ENCODE data around the gene CCR9. TPM values are rescaled to one million over a fixed set of nuclear protein-coding genes. Genes with fewer than 3 reads are reported as not detected.

The CCR9 gene
- polyA plus RNA-seq, 1 donor from 2014 or later, result not detected

DNA sequence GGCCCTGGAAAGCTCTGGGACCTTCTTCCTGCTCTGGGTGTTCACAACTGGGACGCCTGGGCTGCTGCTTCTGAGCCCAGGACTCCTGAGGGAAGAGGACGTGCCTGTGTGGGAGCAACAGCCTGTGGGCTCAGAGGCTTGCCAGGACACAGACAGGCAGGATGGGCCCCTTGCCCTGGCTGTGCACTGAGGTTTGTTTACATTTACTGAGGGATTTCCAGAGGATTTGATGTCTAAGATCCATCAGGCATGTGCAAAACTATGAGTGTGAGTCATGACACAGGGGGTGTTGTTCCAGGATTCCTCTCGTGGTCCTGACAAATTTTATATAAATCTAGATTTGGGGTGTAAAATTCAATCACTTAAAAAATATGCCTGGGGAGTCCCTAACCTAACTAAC lies 10.6 kb downstream of the CCR9 start:
- H4K20me1 ChIP-seq (ENCODE audit: insufficient read depth), result no peaks in the 10 kb centered on the region

GRCh38 chr3:45904931-45905330 lies 18.6 kb downstream of the CCR9 start:
- Histone ChIP-seq H3K9me2 (ENCODE audit: insufficient read depth, low read length) (no peaks in the 10 kb centered on the region), H3K27me3 (ENCODE audit: insufficient read depth, low read depth, low read length) (no peaks in the 10 kb centered on the region), H3F3A (ENCODE audit: insufficient read depth, low read length, poor library complexity, severe bottlenecking) (no peaks in the 10 kb centered on the region), H4K20me1 (ENCODE audit: insufficient read depth) (no peaks in the 10 kb centered on the region), H3K9ac (ENCODE audit: low read length) (no peak overlapping the region), H3K79me2 (replicated peaks; ENCODE audit: insufficient read depth, low read length) (no peaks in the 10 kb centered on the region), H3K4me3 (ENCODE audit: low read length) (no peak overlapping the region), H3K36me3 (ENCODE audit: insufficient read depth, low read length) (no peaks in the 10 kb centered on the region), H3K9me3 (ENCODE audit: low read length) (no peaks in the 10 kb centered on the region), H2AFZ (ENCODE audit: low read depth, low read length) (no peak overlapping the region), H3K27ac (ENCODE audit: low read length) (no peak overlapping the region), H3K4me2 (ENCODE audit: low read length) (no peak overlapping the region)
- TF ChIP-seq MXI1 (conservative IDR thresholded peaks at IDR 0.05; ENCODE audit: poor library complexity, severe bottlenecking) (no peak), TAF1 (IDR thresholded peaks at IDR 0.05; ENCODE audit: low read depth) (no peak), REST (IDR thresholded peaks at IDR 0.05; ENCODE audit: borderline replicate concordance) (no peak), CTCF (IDR thresholded peaks at IDR 0.05; ENCODE audit: poor library complexity, severe bottlenecking) (no peak), SMC3 (conservative IDR thresholded peaks at IDR 0.05; ENCODE audit: poor library complexity) (no peak)

More for the DNA sequence above, 10.6 kb downstream of the CCR9 start:
- H3K4me3 ChIP-seq (ENCODE audit: low read length), result no peak overlapping the region
- no peaks in the 10 kb centered on the region for H3K36me3 ChIP-seq (ENCODE audit: insufficient read depth, low read length)
- H3K9ac ChIP-seq (ENCODE audit: low read length), result no peak overlapping the region
- no peak for TF ChIP-seq CTCF (IDR thresholded peaks at IDR 0.05; ENCODE audit: poor library complexity, severe bottlenecking)
- no peak for TF ChIP-seq MXI1 (conservative IDR thresholded peaks at IDR 0.05; ENCODE audit: poor library complexity, severe bottlenecking)
- TF ChIP-seq RAD21 (conservative IDR thresholded peaks at IDR 0.05), result no peak
- no peak for TF ChIP-seq REST (IDR thresholded peaks at IDR 0.05; ENCODE audit: borderline replicate concordance)
- TF ChIP-seq POLR2AphosphoS5 (IDR thresholded peaks at IDR 0.05), result no peak
- no peak for TF ChIP-seq TAF1 (IDR thresholded peaks at IDR 0.05; ENCODE audit: low read depth)
- no peak for TF ChIP-seq SMC3 (conservative IDR thresholded peaks at IDR 0.05; ENCODE audit: poor library complexity)
- no peak for TF ChIP-seq EP300 (conservative IDR thresholded peaks at IDR 0.05; ENCODE audit: poor library complexity, severe bottlenecking)
- no peak for TF ChIP-seq EZH2 (IDR thresholded peaks at IDR 0.05; ENCODE audit: borderline replicate concordance, insufficient read depth, low read length, poor library complexity, severe bottlenecking)
- no peaks in the 10 kb centered on the region for H3K9me2 ChIP-seq (ENCODE audit: insufficient read depth, low read length)
- H3F3A ChIP-seq (ENCODE audit: insufficient read depth, low read length, poor library complexity, severe bottlenecking), result no peaks in the 10 kb centered on the region
- no peak overlapping the region for H2AFZ ChIP-seq (ENCODE audit: low read depth, low read length)
- no peak overlapping the region for H3K27ac ChIP-seq (ENCODE audit: low read length)
- H3K9me3 ChIP-seq (ENCODE audit: low read length), result no peaks in the 10 kb centered on the region
- no peaks in the 10 kb centered on the region for H3K27me3 ChIP-seq (ENCODE audit: insufficient read depth, low read depth, low read length)
- H3K4me2 ChIP-seq (ENCODE audit: low read length), result no peak overlapping the region
- H3K79me2 ChIP-seq (replicated peaks; ENCODE audit: insufficient read depth, low read length), result no peaks in the 10 kb centered on the region
